Measurements from ENCODE around the gene MACROD2.

- TF ChIP-seq CTCF (conservative IDR thresholded peaks at IDR 0.05; ENCODE audit: low read depth, low read length) (no peak), EZH2 (IDR thresholded peaks at IDR 0.05; ENCODE audit: borderline replicate concordance, low read depth, low read length, poor library complexity, severe bottlenecking) (no peak)
Observed at GRCh38 chr20:15022921-15023320, 1027.6 kb downstream of the MACROD2 start.
